ENCODE measurements around the gene FCN2.

FCN2 gene

GRCh38 chr9:134889386-134890154 is 9.0 kb downstream of the FCN2 start:
- DNase-seq, result no peak

DNA sequence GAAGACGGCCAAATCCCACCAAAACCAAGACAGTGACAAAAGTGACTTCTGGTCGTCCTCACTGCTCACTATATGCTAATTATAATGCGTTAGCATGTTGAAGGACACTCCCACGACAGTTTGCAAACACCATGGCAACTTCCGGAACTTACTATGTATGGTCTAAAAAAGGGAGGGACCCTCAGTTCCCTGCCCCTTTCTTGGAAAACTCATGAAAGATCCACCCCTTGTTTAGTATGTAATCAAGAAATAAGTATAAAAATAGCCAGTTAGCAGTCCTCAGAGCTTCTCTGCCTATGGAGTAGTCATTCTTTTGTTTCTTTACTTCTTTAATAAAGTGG is 9.5 kb downstream of the FCN2 start:
- no peak for DNase-seq

DNA sequence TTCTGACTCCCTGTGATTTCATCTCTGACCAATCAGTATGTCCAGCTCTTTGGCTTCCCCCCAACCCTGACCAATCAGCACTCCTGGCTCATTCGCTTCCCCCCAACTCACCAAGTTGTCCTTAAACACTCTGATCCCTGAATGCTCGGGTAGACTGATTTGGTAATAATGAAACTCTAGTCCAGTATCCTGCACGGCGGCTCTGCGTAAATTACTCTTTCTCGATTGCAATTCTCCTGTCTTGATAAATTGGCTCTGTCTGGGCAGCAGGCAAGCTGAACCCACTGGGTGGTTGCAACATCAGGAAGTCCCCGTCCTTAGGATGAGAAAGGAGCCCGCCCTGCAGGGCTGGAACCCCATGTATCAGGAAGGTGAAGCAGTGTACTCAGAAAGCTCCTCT is 10.4 kb downstream of the FCN2 start:
- no peak for DNase-seq

DNA sequence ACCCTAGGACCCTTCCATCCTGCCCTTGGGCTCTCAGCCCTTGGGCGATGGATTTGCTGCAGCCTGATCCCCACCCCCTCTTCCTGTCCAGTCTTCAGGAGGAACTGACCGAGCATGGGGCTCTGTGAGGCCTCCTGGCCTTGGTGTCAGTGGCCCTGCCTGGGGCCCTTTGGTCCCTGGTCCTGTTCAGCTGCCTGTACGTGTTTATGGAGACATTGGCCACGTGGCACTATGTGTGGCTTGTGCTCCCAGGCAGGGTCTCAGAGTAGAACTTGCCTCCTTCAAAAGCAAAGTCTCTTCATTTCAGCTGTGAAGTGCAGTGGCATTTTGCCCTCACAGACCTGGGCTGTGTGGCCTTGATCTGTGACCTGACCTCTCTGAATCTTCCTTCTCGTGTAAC is 11.1 kb downstream of the FCN2 start:
- DNase-seq, result no peak

GRCh38 chr9:134892221-134892620 is 11.6 kb downstream of the FCN2 start:
- DNase-seq, result no peak

GRCh38 chr9:134892820-134893420 is 12.3 kb downstream of the FCN2 start:
- DNase-seq, result no peak

- no peak for DNase-seq
Measured at GRCh38 chr9:134894136-134894860, 13.7 kb downstream of the FCN2 start.

GRCh38 chr9:134895097-134895496 is 14.5 kb downstream of the FCN2 start:
- no peak for DNase-seq

DNA sequence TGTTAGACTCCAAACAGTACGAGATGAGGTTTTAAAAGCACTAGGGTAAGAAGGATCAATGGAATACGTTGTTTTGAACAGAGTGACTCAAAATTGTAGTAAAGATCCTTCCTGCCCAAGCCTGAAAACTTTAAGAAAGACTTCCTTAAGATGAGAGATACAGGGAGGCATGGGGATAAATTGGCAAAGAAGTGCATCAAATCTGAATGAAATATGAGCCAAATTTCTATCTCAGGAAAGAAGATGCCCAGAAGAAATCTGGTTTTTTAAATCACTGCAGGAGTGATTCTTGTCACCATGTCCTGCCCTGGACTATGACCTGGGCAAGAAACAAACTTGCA is 14.9 kb downstream of the FCN2 start:
- DNase-seq, result no peak

DNA sequence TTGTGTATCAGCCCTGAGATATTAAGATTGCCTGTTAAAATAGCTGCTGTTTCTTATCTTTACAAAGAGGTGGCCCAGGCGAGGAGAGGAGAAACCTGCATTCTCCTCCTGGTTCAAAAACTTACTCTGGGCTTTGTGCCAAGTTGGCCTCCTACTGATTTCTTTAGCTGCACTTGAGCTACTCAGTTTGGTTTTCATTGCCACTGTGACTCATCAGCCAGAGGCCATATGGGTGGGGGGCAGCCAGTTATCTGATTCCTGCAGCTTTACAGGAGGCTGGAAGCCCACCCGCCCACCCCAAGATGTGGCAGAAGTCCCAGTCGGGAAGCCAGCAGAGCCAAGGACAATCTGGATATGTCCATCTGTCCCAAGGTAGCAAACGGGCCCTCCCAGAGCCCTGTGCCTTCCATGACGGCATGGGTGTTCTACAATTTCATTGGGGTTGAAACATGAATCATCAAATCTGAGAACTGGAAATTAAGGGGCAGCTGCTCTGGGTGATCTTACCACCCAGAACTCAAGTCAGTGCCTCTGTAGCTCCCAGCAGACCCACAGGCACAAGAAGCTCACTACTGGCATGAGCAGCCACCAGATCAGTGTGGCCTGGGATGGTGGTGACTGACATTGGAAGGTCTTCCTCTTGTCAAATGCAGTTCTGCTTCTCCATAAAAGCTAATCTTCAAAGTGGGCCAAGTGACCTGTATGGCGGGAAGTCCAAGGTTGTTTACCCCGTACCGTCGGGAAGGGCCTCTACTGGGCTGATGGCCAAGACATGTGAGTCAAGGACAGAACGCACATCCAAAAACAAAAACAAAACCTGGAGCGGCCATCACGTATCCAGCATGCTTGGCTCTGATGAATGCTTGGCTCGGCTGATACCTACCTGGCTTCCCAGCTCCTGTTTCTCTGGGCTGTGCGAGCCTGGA is 15.6 kb downstream of the FCN2 start:
- no peak for DNase-seq

DNA sequence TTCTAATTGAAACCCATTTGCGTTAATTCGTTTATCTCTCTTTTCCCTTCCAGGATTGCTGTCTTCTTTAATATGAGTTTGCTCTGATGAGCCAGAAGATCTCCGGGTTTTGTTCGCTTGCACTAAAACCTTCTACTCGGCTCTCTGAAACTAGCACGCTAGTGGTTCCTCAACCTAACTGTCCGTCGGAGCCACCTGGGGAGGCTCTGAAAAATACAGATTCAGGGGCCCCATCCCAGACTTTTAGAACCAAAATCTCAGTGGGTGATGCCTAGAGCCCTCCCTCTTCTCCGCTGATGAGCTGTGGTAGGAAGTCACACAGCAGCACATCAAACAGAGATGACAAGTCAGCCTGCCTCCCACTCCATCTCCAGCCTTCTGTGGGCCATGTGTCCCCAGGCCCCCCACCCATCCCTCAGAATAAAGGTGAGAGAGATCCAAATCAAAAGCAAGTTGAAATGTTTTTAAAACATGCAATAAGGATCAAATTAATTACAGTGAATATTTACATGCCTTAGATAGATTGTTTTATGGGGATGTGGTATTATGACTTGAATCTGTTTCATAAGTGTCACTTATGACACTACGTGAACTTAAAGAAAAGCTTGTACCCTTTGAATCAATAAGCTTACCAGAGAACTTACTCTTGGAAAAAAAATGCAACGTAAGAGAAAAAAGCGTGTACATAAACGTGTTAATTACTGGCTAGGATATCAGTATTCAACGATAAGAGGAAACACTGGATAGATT is 16.4 kb downstream of the FCN2 start:
- no peak for DNase-seq

- no peak for DNase-seq
Measured at GRCh38 chr9:134897584-134898170, 17.1 kb downstream of the FCN2 start.

- DNase-seq, result no peak
Measured at GRCh38 chr9:134898319-134898718, 17.7 kb downstream of the FCN2 start.

DNA sequence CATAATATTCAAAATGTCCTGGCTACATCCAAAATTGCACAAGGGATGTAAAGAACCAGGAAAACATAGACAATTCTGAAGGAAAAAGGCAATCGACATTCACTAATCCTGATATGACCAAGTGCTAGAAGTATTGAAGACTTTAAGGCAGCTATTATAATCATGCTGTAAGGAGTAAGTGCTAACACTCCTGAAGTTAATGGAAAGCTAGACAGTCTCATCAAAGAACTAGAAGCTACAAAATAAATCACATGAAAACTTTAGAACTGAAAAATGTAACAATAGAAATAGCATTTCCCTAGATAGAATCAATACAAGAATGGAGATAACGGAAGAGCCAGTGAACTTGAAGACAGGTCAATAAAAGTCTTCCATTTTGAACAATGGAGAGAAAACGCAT is 18.6 kb downstream of the FCN2 start:
- DNase-seq, result no peak

GRCh38 chr9:134899818-134900217 is 19.2 kb downstream of the FCN2 start:
- DNase-seq, result no peak

DNA sequence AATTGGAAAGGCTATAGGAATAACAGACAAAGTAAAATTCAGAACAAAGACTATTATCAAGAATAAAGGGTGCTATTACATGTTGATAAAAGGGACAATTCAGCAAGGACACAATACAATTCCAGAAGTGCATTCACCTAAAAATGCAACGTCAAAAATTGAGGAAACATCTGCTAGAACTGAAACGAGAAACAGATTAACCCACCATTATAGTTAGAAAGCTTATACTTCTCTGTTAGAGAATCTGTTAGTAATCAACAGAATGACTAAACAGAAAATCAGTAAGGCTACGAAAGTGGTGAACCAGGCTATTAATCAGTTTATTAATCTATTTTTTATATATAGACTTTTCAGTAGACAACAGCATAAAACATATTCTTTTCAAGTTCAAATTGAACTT is 22.3 kb downstream of the FCN2 start:
- DNase-seq, result no peak

DNA sequence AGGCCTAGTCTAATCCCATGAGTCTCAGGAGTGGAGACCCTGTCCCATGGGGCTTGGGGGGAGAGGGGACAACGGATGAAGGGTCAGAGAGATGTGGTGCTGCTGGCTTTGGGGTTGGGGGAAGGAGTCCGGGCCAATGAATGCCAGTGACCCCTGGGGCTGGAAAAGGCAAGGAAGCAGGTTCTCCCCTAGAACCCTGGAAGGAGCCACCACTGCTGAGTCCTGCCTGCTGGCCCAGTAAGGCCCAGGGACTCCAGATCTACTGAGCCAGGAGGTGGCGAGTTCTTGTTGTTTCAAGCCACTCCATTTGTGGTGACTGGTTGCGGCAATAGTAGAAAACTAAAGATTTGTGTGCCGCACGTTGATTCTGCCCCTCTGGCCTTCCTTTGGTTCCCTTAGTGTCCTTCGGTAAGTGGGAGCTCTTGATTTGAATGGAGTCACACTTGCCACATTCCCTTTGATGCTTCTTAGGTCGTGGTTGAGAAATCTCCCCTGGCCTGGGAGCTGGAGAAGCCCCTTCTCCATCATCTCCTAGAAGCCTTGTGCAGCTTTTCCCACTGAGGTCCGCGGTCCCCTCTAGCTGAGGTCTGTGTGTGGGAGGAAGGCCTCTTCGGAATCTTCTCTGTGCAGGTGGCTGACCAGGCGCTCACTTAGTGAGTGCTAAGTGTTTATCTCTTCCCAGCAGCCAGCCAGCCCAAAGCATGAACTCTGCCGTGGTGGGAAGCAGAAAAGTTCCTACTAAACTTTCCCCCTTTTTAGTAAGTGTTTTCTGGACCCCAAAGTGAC is 28.1 kb downstream of the FCN2 start:
- DNase-seq, result no peak

GRCh38 chr9:134909511-134910481 is 29.2 kb downstream of the FCN2 start:
- DNase-seq, result no peak

DNA sequence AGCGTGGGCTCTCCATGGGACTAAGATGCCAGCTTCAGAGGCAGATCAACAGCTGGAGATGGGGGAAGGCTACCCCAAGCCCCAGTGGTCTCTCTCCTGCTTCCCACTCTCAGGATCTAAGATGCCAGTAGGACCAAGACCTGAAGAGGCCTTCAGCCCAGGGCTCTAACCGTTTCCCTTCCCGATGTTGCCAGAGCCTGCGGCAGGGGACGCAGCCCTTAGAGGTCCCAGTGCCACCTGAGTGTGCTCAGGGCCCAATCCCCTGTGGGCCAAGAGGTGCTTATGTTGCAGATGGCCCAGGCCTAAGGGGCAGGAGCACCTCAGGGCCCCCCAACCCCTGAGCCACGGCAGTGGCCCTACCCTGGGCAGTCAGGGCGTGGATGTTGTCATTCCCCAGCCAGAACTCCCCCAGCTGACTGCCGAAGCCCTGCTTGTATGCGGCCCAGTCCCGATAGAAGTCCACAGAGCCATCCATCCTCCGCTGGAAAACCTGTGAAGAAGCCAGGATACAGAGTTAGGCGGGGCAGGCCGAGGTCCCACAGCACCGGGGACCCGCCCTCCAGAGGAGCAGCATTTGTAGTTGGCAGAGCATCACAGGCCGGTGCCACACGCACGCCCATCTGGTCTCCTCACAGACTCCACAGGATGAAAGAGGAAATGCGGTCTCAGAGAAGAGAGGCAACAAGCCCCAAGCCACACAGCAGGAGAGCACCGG is 31.7 kb downstream of the FCN2 start:
- DNase-seq, result no peak

Measured in NCI-H187 (cell line).